GM18909 (cell line): ENCODE measurements around the gene LTA.

Source experiments
- ATAC-seq: cut with Tn5 transposase; IDR thresholded peaks from one replicate; pipeline ENCODE4 v1.9.1; 2021; ENCODE audit warnings: mild to moderate bottlenecking; ENCODE audit not compliant: unreplicated experiment, poor library complexity

Gene LTA

DNA sequence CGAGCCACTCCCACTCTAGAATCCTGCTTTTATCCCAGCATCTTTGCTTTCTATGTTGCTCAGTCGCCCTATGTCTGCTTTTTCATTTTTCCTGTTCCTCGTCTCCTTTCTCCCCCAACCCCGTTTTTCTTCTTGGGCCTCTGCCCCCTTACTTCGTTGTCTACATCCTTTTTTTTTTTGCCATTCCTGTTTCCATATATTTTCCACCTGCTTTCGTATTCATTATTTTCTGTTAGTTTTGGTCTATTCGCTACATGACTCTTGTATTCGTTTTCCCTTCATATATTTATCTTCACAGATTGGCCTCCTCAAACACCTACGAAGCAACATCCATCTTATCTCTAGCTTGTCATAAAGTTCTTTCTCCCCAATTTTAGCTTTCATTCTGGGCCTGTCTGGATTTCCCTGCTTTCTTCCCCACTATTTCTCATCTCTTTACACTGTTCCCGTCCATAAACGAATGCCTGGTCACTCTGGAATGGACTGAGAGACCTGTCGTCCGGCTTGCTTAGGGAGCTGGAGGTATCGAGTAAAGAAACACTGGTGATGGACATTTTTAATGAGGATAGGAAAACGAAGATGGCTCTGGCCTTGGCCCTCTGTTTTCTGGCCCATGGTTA, 49.3 kb downstream of the LTA start:
- ATAC-seq, result no peak

DNA sequence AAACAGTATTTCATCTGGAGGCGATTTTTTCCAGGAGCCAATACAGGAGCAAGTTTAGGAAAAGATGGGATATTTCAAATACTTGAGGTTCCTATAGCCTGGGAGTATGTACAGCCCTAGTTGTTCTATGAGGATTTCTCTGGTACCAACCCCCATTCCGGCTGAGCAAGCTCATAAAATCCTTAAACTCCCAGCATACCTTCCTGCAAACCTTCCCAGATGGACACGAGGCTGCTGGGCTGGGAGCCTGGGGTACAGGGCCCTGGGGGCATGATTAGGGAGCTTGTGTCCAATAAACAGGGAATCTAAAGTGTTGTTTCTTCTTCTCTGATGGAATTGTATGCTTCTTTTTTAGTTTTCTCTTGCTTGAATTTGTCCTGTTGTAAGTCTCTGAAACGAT, 49.9 kb downstream of the LTA start:
- no peak for ATAC-seq

DNA sequence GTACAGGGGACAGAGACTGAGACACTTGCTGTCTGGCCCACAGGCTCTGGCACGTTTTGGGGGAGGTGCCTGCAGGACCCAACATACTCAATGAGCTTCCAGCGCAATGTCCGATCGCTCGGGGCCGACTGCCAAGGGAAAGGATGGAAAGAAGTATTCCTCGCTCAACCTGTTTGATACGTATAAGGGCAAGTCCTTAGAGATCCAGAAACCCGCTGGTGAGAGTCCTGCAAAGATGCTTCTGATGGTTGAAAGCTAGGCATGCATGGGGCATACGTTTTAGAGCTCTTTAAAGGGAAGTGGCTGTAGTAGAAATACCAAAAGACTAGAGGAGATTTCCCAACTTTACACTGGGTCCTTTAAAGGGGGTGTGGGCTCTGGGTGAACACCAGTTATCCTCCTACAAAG, 50.6 kb downstream of the LTA start:
- no peak for ATAC-seq
